Measurements from ENCODE around the gene MYLK.

GRCh38 chr3:123684636-123685035 lies 199.5 kb downstream of the MYLK start:
- TF ChIP-seq EZH2 (IDR thresholded peaks at IDR 0.05; ENCODE audit: borderline replicate concordance, low read length), result no peak
- no peak for TF ChIP-seq CTCF (IDR thresholded peaks at IDR 0.05; ENCODE audit: low read length)

Data from OCI-LY1 (cell line).